ENCODE data around the gene GCC2. TPM values are rescaled to one million over a fixed set of nuclear protein-coding genes. Genes with fewer than 3 reads are reported as not detected.
A peak's percentile ranks its signal among the peaks of the same experiment; 100 is the strongest.

Gene GCC2
- total RNA-seq, 2 experiments from 2014 or later = 39.0 to 44.1 TPM

GRCh38 chr2:108455571-108455970 lies 6.6 kb downstream of the GCC2 start:
- H3K4me1 Mint-ChIP-seq (ENCODE audit: low read depth) = peaks cover 52% of the 10 kb centered on the region
- H3K4me3 Mint-ChIP-seq = no peak overlapping the region
- no peak overlapping the region for H3K27ac Mint-ChIP-seq
- peaks cover 24% of the 10 kb centered on the region for H3K9me3 Mint-ChIP-seq
- peaks cover 73% of the 10 kb centered on the region for H3K36me3 Mint-ChIP-seq (ENCODE audit: low read depth)
- ATAC-seq = no peak
- no peaks in the 10 kb centered on the region for H3K27me3 Mint-ChIP-seq
- ChIA-PET POLR2A (no interaction called here), CTCF (no interaction called here)
- intact Hi-C loops (cut with micrococcal nuclease) = no loop called here
- no peak for DNase-seq
- TF ChIP-seq CTCF (IDR thresholded peaks at IDR 0.05) = no peak

- TF ChIP-seq CTCF (IDR thresholded peaks at IDR 0.05) = no peak
- Mint-ChIP-seq H3K36me3 (ENCODE audit: low read depth) (peaks cover 78% of the 10 kb centered on the region), H3K27ac (peak overlapping the region; percentile 13), H3K9me3 (peaks cover 27% of the 10 kb centered on the region), H3K4me3 (no peak overlapping the region), H3K27me3 (no peaks in the 10 kb centered on the region), H3K4me1 (ENCODE audit: low read depth) (peaks cover 46% of the 10 kb centered on the region)
- CTCF ChIA-PET = no interaction called here
- DNase-seq = no peak
- POLR2A ChIA-PET = interaction anchor here (1.0 kb wide), 1 partner anchor 112 kb away, joined by 3 read pairs; no protein-coding TSS in a partner anchor
- intact Hi-C loops (cut with micrococcal nuclease) = no loop called here
- ATAC-seq = no peak
Measured at GRCh38 chr2:108458082-108458481, 9.1 kb downstream of the GCC2 start.

GRCh38 chr2:108459441-108459840 lies 10.4 kb downstream of the GCC2 start:
- Mint-ChIP-seq H3K9me3 (peaks cover 27% of the 10 kb centered on the region), H3K4me1 (ENCODE audit: low read depth) (peaks cover 53% of the 10 kb centered on the region), H3K36me3 (ENCODE audit: low read depth) (peaks cover 81% of the 10 kb centered on the region), H3K27me3 (no peaks in the 10 kb centered on the region), H3K27ac (peak overlapping the region; percentile 48), H3K4me3 (no peak overlapping the region)
- DNase-seq (no peak), ATAC-seq (no peak)
- no peak for TF ChIP-seq CTCF (IDR thresholded peaks at IDR 0.05)
- ChIA-PET POLR2A (no interaction called here), CTCF (no interaction called here)
- intact Hi-C loops (cut with micrococcal nuclease) = no loop called here

GRCh38 chr2:108460345-108461037 lies 11.5 kb downstream of the GCC2 start:
- no peak for DNase-seq
- ChIA-PET POLR2A (interaction anchor here (0.7 to 1.0 kb wide), 3 partner anchors 10 to 253 kb away, joined by 3 to 4 read pairs (median 4); partner anchors contain the start of gene LIMS1), CTCF (interaction anchor here (0.7 kb wide), 1 partner anchor 13 kb away, joined by 3 read pairs; no protein-coding TSS in a partner anchor)
- Mint-ChIP-seq H3K27me3 (no peaks in the 10 kb centered on the region), H3K4me1 (ENCODE audit: low read depth) (peaks cover 58% of the 10 kb centered on the region), H3K4me3 (no peak overlapping the region), H3K36me3 (ENCODE audit: low read depth) (peaks cover 80% of the 10 kb centered on the region), H3K27ac (peak overlapping the region; percentile 35), H3K9me3 (peaks cover 27% of the 10 kb centered on the region)
- no peak for TF ChIP-seq CTCF (IDR thresholded peaks at IDR 0.05)
- intact Hi-C loops (cut with micrococcal nuclease) = no loop called here
- no peak for ATAC-seq

- Mint-ChIP-seq H3K36me3 (ENCODE audit: low read depth) (peaks cover 41% of the 10 kb centered on the region), H3K27ac (peak overlapping the region; percentile 63), H3K4me3 (no peak overlapping the region), H3K9me3 (no peaks in the 10 kb centered on the region), H3K4me1 (ENCODE audit: low read depth) (peaks cover 5% of the 10 kb centered on the region), H3K27me3 (no peaks in the 10 kb centered on the region)
- no peak for ATAC-seq
- POLR2A ChIA-PET = no interaction called here
- TF ChIP-seq CTCF (IDR thresholded peaks at IDR 0.05) = no peak
- no peak for DNase-seq
- intact Hi-C loops (cut with micrococcal nuclease) = no loop called here
- CTCF ChIA-PET = no interaction called here
Measured at GRCh38 chr2:108477099-108477498, 28.1 kb downstream of the GCC2 start.

All from activated CD8-positive, alpha-beta T cell treated with anti-CD3 and anti-CD28 coated beads for 36 hours (primary cell).